Sciatic nerve (tissue), 2 donors: ENCODE measurements around the gene HMOX2. TPM values are rescaled to one million over a fixed set of nuclear protein-coding genes. Genes with fewer than 3 reads are reported as not detected.
A peak's percentile ranks its signal among the peaks of the same experiment; 100 is the strongest.

Source experiments
- ATAC-seq: fragments of 200-7000 bp; cut with Tn5 transposase; one replicate; pipeline ENCODE4 v1.9.1; 2020; ENCODE audit warnings: mild to moderate bottlenecking, moderate library complexity
- DNase-seq: peaks from one replicate; pipeline ENCODE4 v3.0.0-alpha.2; 2020; ENCODE audit warnings: low spot score
- intact Hi-C: fragments of 100-400 bp; cut with DNase I; formaldehyde crosslinking; loops from one replicate; pipeline ENCODE4 v1.14.2; 2022
- total RNA-seq: library from RNA; stranded (reverse); fragmentation: NEBNext Ultra II Directional; extraction: Animal tissue kit (Norgen Biotek cat#: 25700); gene quantifications from one replicate; pipeline ENCODE4 v1.2.1, GENCODE V29; 2021
- donor health status: DM: no; HTN: no; CAD: no.
- donor health status: DM: no; HTN: no; CAD: no.

HMOX2 gene
- total RNA-seq, 1 donor from 2014 or later: 26.3 TPM

DNA sequence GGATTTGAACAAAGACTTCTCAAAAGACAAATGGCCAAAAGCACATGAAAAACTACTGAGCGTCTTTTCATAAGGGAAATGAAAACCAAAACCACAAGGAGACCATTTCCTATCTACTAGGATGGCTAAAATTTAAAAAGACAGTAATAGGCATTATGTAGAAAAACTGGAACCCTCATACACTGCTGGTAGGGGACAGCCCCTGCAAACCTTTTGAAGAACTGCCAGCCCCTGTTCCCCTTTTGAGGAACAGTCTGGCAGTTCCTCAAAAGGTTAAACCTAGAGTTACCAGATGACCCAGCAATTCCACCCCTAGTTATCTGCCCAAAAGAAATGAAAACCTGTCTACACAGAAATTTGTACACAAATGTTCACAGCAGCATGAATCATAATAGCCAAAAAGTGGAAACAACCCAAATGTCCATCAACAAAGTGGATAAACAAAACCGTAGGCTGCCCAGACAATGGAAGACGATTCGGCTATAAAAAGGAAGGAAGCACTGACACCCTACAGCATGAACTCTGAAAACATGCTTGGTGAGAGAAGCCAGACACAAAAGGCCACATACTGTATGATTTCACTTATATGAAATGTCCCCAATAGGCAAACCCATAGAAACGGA lies 39.5 kb downstream of the HMOX2 start:
- no peak for DNase-seq
- peak; percentile 45 for ATAC-seq
- intact Hi-C loops: no loop called here

DNA sequence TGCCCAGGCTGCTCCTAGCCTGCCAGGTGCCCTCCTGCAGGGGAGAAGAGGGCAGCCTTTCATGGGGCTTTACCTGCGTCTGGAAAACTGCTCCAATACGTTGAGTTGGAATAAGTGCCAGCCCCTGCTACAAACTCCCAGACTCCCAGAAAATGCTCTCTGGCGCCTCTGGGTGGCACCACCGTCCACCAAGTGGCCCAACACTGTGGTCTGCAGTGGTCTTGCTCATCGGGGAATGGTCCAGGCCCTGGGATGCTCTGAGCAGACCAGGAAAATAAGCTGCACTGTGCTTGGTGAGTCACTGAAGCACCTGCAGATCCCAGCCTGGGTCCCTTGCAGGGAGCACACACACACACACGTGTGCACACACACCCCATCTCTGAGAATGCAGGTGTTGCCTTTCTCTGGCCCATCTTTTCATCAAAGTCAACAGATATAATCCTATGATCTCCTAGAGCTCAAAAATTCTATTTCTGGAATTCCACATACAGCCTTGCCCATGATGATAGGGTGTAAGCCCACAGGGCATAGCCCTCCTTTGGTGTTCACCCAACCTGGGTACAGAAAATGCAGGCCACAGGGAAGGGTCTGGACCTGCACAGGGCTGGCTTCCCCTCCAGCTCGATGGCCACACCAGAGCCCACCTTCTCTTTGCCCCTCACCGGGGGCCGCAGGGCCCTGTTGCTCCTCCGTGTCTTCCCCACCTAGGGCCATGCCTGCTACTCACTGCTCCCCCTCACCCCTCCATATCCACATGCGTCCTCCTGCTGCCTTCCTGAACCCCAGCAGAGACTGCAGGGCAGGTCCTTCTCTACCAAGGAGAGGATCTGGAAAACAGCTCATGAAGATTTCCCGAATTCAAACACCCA lies 41.8 kb downstream of the HMOX2 start:
- ATAC-seq (no peak), DNase-seq (no peak)
- intact Hi-C loops: no loop called here

DNA sequence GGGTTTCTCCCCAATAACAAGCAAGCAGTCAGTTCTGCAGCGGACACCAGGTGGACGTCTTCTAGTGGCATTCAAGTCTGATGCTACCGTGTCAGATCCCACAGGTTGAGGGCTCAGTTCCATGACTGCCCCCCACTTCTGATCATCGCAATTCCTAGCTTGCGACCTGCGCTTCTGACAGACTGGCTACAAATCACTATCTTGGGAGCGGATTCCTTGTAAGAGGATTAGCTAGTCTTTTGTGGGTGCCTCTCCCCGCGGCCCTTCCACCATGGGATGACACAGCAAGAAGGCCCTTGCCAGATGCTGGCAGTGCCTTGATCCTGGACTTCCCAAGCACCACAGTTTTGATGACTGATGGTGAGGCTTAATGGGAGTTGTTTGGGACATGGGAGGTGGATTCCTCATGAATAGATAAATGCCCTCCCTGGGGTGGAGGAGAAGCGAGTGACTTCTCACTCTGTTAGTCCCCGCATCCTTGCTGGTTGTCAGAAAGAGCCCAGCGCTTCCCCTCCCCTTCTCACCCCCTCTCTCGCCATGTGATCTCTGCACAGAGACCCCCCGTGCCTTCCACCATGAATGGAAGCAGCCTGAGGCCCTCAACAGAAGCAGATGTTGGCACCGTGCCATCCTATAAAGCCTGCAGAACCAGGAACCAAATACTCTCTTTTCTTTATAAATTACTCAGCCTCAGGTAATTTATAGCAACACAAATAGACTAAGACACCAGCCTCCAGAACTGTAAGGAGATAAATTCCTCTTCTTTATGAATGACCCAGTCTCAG lies 43.3 kb downstream of the HMOX2 start:
- no peak for DNase-seq
- no peak for ATAC-seq
- intact Hi-C loops: no loop called here

DNA sequence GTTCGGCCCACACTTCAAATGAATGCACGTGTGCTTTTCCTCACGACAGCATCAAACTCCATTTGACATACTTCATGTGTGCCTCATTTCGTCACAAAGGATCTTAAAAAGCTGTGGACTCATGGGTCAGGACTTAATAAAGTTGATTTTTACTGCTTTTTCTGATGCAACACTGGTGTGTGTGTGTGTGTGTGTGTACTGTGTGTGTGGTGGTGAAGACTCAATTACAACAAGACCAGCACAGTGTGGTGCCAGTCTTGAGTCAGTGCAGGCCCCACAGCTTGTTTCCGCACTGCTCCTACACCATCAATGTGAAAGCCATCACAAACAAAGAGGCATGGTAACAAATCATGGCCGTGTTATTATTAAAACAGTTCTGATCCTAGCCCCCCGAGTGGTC lies 44.7 kb downstream of the HMOX2 start:
- DNase-seq: no peak
- intact Hi-C loops: no loop called here
- ATAC-seq: no peak

DNA sequence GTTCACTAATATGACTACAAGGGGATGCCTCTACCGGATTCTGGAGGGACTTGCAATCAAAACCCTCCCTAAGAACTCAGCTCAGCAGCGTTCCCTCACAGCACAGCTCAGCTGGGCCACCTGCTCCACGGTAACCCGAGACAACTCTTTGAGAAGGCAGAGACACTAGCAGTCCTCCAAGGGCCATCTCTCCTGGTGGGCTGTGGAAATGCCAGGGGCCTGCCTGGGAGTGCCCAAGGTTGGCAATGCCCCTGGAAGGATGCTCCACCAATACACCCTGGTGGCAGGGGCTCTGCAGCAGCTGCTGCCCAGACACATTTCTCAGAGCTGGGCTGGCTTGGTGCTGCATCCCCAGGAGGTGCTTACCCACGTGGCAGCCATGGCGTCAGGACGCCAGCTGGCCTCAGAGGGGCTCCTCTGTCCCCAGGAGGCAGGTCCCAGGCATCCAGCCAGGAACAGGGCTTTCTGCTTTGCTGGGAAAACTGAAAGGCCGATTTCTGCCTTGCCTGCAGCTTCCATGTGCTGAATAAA lies 45.9 kb downstream of the HMOX2 start:
- intact Hi-C loops: no loop called here
- peak; percentile 16 for ATAC-seq
- DNase-seq: no peak

DNA sequence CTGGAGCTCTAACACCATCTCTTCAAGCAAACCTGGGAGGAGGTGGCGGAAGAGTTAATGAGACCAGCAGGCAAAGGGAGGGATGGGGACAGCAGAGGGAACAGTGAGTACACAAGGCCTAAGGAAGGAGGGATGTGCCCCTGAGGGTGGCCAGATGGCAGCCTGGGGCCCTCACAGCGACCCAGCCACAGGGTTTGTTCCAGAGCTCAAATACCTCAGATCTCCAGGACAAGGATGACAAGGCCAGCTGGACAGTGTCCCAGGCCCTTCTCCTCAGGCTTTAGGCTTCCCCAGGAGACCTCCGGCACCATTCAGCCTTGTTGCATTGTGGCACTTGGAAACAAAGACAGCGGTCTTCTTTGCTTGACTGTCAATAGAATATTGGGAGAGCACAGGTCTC lies 47.5 kb downstream of the HMOX2 start:
- DNase-seq (no peak), ATAC-seq (no peak)
- intact Hi-C loops: no loop called here

DNA sequence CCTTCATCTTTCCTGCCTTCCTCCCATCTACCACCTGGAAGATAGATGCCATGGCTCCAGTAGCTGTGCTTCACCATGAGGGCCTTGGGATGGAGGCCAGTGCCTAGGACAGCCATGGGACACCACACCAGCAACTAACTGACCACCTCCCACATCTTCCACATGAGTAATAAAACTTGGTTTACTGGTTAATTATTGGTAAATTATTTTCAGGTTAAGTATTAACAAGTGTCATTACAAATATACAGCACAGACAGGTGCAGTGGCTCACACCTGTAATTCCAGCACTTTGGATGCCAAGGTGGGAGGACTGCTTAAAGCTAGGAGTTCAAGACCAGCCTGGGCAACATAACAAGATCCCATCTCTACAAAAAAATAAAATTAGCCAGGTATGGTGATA lies 48.4 kb downstream of the HMOX2 start:
- DNase-seq (no peak), ATAC-seq (no peak)
- intact Hi-C loops: no loop called here

DNA sequence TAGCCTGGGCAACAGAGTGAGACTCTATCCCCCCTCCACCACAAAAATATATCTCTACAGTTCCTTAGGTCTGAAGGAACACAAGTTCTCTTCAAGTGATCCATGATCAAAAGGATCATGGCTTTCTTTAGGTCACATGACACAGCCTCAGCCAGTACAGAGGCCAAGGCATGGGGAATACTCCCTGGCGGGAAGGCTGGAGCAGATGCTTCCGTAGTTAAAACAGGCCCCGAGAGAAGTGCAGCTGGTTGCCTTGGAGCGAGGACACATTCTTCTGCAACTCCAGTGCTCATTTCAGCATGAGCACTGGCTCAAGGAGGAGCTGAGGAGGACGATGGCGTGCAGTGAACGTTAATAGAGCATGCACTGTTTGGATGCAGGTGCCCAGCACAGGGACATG lies 48.9 kb downstream of the HMOX2 start:
- DNase-seq (no peak), ATAC-seq (peak; percentile 66)

DNA sequence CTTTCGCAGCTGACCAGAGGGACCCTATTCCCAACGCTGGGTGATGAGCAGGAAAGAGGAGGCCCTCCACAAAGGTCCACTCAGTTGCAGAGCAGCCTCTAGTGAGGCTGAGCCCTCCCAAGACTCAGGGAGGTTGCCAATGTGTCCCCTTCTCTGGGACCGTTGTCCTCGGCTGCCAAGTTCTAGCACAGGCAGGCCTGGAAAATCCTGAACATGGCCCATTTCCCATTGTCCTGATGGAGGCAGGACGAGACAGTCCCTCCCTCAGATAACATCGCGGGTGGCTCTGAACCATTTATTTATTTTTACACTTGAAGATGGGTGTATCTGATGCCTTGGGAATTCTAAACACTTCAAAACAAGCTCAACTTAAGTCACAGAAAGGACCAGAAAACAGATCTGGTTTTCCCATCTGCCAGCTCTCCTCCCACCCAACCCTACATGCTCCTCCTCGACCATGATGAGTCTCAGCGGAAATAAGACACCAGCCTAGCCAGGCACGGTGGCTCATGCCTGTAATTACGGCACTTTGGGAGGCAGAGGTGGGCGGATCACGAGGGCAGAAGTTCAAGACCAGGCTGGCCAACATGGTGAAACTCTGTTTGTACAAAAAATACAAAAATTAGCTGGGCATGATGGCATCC lies 49.6 kb downstream of the HMOX2 start:
- intact Hi-C loops: no loop called here
- ATAC-seq (peak; percentile 25), DNase-seq (no peak)

More for the DNA sequence above, 48.9 kb downstream of the HMOX2 start:
- intact Hi-C loops: no loop called here

DNA sequence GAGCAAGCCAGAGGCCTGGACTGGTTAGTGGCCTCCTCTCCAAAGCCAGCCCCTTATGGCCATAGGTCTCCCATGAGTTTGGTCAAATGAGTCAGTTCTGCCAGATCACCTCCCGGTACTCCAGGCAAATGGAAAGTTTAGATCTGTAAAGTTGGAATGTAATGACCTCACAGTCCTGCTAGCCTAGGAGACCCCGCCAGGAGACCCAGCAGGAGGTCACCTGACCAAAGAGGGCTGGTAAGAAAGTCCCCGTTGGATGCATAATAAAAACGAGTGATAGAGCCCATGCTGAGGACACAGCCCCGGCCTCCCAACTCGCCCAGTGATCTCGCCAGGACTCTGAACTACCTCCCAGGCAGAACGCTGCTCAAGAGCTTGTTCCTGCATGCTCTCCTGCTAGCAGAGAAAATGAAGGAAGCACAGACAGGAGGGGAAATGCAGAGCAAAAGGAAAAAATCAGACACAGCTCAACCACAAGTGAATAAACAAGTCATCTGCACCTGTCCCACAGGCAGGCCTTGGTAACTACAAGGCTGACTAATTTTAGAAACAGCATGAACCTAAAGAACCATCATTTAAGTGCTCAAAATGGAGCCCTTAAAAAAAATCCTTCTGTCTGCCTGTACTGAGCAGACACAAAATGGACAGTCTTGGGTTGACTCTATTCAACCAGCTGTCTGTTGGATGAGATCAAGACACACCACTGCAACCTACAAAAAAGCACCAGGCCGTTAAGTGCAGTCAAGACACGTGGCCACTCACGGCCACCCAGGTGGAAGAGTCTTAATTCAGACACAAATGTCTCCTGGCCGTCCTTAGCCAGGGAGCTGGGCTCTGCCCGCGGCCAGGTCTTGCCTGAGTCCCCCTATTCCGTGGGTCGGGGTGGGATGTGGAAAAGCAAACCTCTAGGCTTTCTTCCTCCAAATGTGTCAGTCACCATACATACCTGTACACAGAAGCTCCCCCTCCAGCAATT lies 53.2 kb downstream of the HMOX2 start:
- DNase-seq (no peak), ATAC-seq (peak; percentile 16)
- intact Hi-C loops: no loop called here

DNA sequence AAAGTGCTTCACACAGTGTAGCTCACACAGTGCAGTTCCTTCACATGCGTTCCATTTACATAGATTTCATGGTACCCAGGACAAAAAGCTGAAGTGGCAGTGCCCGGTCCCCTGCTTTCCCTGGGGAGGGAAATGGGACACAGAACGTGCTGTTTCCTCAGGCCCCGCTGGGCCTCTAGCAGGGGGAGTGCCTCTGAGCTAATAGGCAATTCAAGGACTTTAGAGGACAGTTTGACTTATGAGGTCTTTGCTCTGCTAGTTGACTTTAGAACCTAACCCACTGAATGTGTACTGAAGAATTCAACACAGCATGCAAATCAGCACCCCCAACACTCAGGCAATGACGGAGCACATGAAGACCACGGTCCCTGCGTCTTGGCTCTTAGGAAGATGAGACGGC lies 55.6 kb downstream of the HMOX2 start:
- DNase-seq: no peak
- no peak for ATAC-seq
- intact Hi-C loops: no loop called here

DNA sequence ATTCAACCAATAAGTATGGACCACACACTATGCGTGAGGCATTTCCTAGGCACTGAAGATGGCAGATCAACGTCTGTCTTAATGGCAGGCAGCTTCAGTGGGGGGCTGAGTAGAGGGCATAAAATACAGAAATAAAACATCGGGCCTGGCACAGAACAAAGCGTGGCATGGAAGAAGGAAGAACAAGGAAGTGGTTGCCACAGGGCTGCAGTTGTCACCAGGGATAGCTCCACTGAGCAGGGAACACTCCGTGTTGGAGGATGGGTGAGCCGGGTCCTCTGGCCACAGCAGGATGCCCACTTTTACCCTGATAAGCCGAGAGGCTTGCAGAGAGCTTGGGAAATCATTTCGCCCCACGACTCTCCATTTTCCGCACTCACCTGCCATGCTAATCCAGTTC lies 56.0 kb downstream of the HMOX2 start:
- ATAC-seq: no peak

DNA sequence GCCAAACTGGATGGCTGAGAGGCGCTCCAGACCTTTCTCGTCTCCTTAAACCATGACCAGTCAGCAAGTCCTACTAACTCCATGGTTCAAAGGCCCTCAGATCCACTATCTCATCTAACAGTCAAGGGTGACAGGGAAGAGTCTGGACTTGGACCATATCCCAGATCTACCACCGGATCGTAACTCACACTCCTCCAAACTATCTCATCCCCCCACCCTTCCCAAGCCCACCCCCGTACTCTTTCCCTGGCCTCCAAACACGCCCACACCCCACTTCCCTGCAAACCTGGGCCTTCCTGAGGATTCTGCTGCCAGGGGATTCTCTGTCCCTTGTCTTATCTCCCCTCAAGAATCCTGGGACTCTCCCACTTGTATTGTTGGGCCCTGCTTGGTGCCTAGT lies 57.3 kb downstream of the HMOX2 start:
- intact Hi-C loops: no loop called here

More for the DNA sequence above, 56.0 kb downstream of the HMOX2 start:
- DNase-seq: no peak
- intact Hi-C loops: no loop called here

DNA sequence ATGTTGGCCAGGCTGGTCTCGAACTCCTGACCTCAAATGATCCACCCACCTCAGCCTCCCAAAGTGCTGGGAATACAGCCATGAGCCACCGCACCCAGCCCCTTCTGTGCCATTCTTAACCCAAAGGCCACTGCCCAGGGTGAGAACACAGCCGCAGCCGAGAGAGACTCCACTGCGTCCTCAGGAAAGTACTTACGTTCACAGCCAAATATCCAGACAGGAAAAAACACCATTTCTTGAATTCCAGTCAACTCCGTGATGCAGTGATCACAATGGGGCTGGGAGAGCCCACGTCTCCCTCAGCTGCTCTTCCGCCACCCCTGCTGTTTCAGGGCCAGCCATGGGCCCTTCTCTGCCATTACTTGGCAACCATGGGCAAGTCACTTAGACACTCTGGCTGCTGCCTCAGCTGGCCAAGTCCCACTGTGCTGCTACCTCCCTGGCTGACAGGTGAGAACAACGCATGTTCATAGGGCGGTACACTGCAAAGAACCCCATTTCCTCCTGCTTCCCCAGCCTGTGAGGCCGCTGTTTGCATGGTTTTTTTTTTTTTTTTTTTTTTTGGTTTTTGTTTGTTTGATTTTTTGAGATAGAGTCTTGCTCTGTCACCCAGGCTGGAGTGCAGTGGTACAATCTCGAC lies 58.1 kb downstream of the HMOX2 start:
- ATAC-seq (no peak), DNase-seq (no peak)
- intact Hi-C loops: no loop called here

More for the DNA sequence above, 57.3 kb downstream of the HMOX2 start:
- DNase-seq (no peak), ATAC-seq (no peak)

DNA sequence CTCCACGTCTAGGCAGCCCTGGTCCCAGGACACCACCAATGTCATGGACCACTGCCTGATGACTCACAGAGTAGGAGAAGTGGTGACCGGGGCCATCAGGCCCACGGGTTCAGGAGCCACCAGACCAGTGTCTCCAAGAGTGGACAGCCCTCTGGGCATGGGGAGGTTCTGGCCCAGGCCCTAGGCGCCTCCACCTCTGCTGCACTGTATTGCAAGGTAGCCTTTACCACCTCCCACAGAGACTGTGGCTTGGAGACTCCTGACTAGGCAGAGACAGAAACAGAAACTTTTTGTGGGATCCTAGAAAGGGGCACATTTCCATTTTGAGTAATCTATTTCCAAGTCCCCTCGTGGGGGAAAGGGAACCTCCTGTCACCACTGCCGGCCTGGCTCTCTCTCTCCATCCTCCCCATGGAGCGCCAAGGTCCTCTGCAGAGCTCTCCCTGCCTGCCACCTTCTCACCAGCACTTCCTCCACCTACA lies 59.5 kb downstream of the HMOX2 start:
- no peak for DNase-seq
- intact Hi-C loops: no loop called here
- no peak for ATAC-seq

DNA sequence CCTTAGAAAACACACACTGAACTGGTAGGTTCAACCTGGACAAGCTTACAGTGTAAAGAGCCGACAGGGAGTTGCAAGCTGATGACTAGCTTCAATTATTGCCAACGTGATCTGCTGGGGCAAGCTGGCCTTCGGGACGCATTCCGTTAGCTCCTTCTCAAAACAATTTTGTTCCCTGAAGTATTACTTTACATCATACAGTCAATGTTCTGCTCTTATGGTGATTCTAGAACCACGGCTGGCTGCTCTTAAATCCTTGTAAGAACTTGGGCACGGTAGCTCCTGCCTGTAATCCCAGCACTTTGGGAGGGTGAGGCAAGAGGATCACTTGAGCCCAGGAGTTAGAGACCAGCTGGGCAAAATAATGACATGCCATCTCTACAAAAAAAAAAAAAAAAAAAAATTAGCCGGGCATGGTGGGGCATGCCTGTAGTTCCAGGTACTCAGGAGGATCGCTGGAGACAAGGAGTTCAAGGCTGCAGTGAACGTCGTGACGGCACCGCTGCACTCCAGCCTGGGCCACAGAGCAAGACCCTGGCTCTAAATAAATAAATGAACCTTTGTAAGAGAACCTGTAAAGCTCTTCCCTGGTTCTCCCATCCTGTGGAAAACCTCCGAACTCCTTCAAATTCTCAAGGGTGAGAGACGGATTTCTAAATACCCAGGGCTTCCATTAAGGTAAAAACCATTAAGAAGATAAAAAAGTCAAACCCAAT lies 60.4 kb downstream of the HMOX2 start:
- intact Hi-C loops: no loop called here
- no peak for ATAC-seq
- DNase-seq: no peak
